Spleen (tissue), 11 donors: ENCODE measurements around the gene FAF1. TPM values are rescaled to one million over a fixed set of nuclear protein-coding genes. Genes with fewer than 3 reads are reported as not detected.

Experiments used
- DNase-seq: peaks from one replicate; pipeline ENCODE4 v3.0.0-alpha.2; 2020
- H3K27ac ChIP-seq, 8 donors: fragments of 200-600 bp; sonication (generic) in 7 of 8; 1 replicate in 4 of 8; 2 replicates in 4 of 8; pipeline versions ENCODE4 v1.5.0 to v1.8.0; 2016 to 2021; ENCODE audit warnings: inconsistent platforms in 4 of 8, mild to moderate bottlenecking in 4 of 8, moderate library complexity in 1 of 8
- H3K27me3 ChIP-seq, 7 donors: fragments of 200-600 bp; sonication (generic) in 6 of 7; replicated peaks in 1 of 7; 1 replicate in 4 of 7; 2 replicates in 3 of 7; pipeline versions ENCODE4 v1.5.0 to v1.8.0; 2016 to 2021; ENCODE audit warnings: inconsistent platforms in 3 of 7, mild to moderate bottlenecking in 1 of 7
- H3K36me3 ChIP-seq, 6 donors: fragments of 200-600 bp; sonication (generic) in 5 of 6; 1 replicate in 4 of 6; 2 replicates in 2 of 6; pipeline versions ENCODE4 v1.5.0 to v1.8.0; 2016 to 2021; ENCODE audit warnings: inconsistent platforms in 2 of 6
- H3K4me1 ChIP-seq, 6 donors: fragments of 200-600 bp; sonication (generic) in 5 of 6; 1 replicate in 3 of 6; 2 replicates in 3 of 6; pipeline versions ENCODE4 v1.5.0 to v1.8.0; 2016 to 2021; ENCODE audit warnings: inconsistent platforms in 3 of 6
- H3K4me3 ChIP-seq, 8 donors: fragments of 200-600 bp; sonication (generic) in 7 of 8; 1 replicate in 4 of 8; 2 replicates in 4 of 8; pipeline versions ENCODE4 v1.5.0 to v1.8.0; 2016 to 2021; ENCODE audit warnings: inconsistent platforms in 4 of 8, mild to moderate bottlenecking in 4 of 8, moderate library complexity in 2 of 8
- H3K9me3 ChIP-seq, 8 donors: fragments of 200-600 bp; sonication (generic) in 7 of 8; 1 replicate in 4 of 8; 2 replicates in 4 of 8; pipeline versions ENCODE4 v1.5.0 to v1.8.0; 2016 to 2021; ENCODE audit warnings: inconsistent platforms in 4 of 8
- POLR2A ChIP-seq, 3 donors: fragments of 450-650 bp; IDR thresholded peaks; one replicate each; pipeline ENCODE4 v1.5.1; 2017; ENCODE audit warnings: antibody characterized with exemption in 3 of 3, mild to moderate bottlenecking in 1 of 3
- POLR2AphosphoS5 ChIP-seq, 3 donors: sonication (generic); formaldehyde crosslinking; IDR thresholded peaks; one replicate each; pipeline ENCODE4 v1.5.1; 2017; ENCODE audit warnings: antibody characterized with exemption in 3 of 3
- WGBS, 5 donors: extraction: QIAGEN DNeasy Blood & Tissue Kit in 3 of 5; methylation state at CpG; one replicate each; pipeline versions ENCODE4 v1.1.5 to v1.1.7; 2013 to 2018; 5-methylcytosine and 5-hydroxymethylcytosine counted together
- intact Hi-C: fragments of 100-400 bp; cut with DNase I; formaldehyde crosslinking; loops from one replicate; pipeline ENCODE4 v1.15.0; 2023; ENCODE audit warnings: low total_unique reads
- polyA plus RNA-seq, 3 donors: library from polyadenylated mRNA; stranded (reverse); fragments of 200-250 nt; gene quantifications; one replicate each; pipeline ENCODE4 v1.2.1, GENCODE V29; 2013
- total RNA-seq, 7 donors: library from RNA; depleted of rRNA in 3 of 7; stranded (reverse); fragments of >200 nt in 3 of 7; fragmentation: NEBNext Ultra II Directional in 4 of 7; extraction: Animal tissue kit (Norgen Biotek cat#: 25700) in 4 of 7; gene quantifications; one replicate each; pipeline versions ENCODE4 v1.1.0 to v1.2.1, GENCODE V29; 2016 to 2021
- TF ChIP-seq, protein P1 (sequence below), 11 experiments: fragments of 200-600 bp in 7 of 11; fragments of 450-650 bp in 4 of 11; sonication (generic) in 4 of 11; IDR thresholded peaks in 8 of 11; conservative IDR thresholded peaks in 3 of 11; 1 replicate in 7 of 11; 2 replicates in 4 of 11; pipeline versions ENCODE4 v1.4.0 to v1.8.0; 2016 to 2021; ENCODE audit warnings: antibody characterized with exemption in 11 of 11, inconsistent platforms in 4 of 11, mild to moderate bottlenecking in 1 of 11
- donor health status: healthy with polysubstance abuse.
- donor health status: DM: no; HTN: no; CAD: no; lungs with moderate emphysema.
- donor health status: DM: no; HTN: no; CAD: no.
- donor health status: Bipolar disorder and iron deficiency.
- donor health status: healthy.
- donor health status: DM: no; HTN: no; CAD: no.
- donor health status: DM: yes; HTN: yes; CAD: no.

Gene FAF1
- total and polyA plus RNA-seq, 10 donors = 16.7 to 58.7 (median 40.0) TPM

DNA sequence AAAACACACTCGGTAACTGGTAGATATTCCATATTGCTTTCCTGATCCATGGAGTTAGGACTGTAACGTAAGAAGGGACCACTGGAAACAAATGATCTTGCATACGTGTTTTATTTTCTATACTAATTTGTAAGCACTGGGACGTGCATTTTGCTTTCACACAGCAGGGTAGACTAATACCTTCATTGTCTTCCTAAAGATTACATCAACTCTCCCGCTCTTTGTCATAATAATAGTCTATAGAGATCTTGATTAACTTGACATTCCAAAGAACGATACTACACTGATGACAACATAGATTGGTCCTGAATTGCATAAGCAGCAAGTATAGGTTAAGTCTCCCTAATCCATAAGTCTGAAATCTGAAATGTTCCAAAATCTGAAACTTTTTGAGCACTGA lies 166.5 kb downstream of the FAF1 start:
- DNase-seq = no peak
- Histone ChIP-seq H3K9me3 (no peaks in the 10 kb centered on the region), H3K36me3 (no peaks in the 10 kb centered on the region), H3K27me3 (no peaks in the 10 kb centered on the region), H3K4me3 (no peak overlapping the region), H3K4me1 (no peaks in the 10 kb centered on the region), H3K27ac (no peak overlapping the region)
- TF ChIP-seq, protein P1, sequence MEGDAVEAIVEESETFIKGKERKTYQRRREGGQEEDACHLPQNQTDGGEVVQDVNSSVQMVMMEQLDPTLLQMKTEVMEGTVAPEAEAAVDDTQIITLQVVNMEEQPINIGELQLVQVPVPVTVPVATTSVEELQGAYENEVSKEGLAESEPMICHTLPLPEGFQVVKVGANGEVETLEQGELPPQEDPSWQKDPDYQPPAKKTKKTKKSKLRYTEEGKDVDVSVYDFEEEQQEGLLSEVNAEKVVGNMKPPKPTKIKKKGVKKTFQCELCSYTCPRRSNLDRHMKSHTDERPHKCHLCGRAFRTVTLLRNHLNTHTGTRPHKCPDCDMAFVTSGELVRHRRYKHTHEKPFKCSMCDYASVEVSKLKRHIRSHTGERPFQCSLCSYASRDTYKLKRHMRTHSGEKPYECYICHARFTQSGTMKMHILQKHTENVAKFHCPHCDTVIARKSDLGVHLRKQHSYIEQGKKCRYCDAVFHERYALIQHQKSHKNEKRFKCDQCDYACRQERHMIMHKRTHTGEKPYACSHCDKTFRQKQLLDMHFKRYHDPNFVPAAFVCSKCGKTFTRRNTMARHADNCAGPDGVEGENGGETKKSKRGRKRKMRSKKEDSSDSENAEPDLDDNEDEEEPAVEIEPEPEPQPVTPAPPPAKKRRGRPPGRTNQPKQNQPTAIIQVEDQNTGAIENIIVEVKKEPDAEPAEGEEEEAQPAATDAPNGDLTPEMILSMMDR (IDR thresholded peaks at IDR 0.05 in 8 of 11, conservative IDR thresholded peaks at IDR 0.05 in 3 of 11) = no peak
- TF ChIP-seq POLR2AphosphoS5 (IDR thresholded peaks at IDR 0.05) = no peak
- no peak for TF ChIP-seq POLR2A (IDR thresholded peaks at IDR 0.05)
- intact Hi-C loops = no loop called here
- 95 to 98% (median 96%) methylated on average over 6 of the region's 6 CpGs for WGBS, 5 donors

DNA sequence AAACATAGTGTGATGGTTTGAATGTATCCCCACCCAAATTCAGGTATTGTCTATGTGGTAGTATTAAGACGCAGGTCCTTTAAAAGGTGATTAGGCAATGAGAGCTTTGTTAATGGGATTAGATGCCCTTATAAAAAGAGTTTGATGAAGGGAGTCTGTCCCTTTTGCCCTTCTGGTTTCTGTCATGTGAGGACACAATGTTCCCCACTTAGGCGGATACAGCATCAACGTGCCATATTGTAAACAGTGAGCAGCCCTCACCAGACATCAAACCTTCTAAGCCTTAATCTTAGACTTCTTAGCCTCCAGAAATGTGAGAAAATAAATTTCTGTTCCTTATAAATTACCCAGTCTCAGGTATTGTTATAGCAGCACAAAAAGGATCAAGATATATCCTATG lies 172.8 kb downstream of the FAF1 start:
- TF ChIP-seq POLR2AphosphoS5 (IDR thresholded peaks at IDR 0.05) (no peak), POLR2A (IDR thresholded peaks at IDR 0.05) (no peak)
- TF ChIP-seq, protein P1 (IDR thresholded peaks at IDR 0.05 in 8 of 11, conservative IDR thresholded peaks at IDR 0.05 in 3 of 11) = no peak
- 93 to 98% (median 96%) methylated on average over 3 of the region's 3 CpGs for WGBS, 5 donors
- Histone ChIP-seq H3K36me3 (peaks cover 0 to 24% (median 2%) of the 10 kb centered on the region in 6 donors), H3K4me3 (no peak overlapping the region), H3K4me1 (peaks cover 0 to 9% (median 0%) of the 10 kb centered on the region in 6 donors), H3K27me3 (no peaks in the 10 kb centered on the region), H3K9me3 (no peaks in the 10 kb centered on the region), H3K27ac (no peak overlapping the region)
- intact Hi-C loops = no loop called here
- no peak for DNase-seq

DNA sequence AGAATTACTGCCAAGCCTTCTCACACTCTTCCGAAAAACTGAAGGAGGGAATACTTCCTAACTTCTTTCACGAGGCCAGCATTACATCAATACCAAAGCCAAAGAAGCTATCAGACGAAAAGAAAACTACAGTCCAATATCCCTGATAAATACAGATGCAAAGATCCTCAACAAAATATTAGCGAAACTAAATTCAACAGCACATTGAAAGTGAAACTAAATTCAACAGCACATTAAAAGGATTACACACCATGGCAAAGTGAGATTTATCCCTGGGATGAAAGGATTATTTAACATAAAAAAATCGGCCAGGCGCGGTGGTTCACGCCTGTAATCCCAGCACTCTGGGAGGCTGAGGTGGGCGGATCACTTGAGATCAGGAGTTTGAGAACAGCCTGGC lies 176.8 kb downstream of the FAF1 start:
- TF ChIP-seq, protein P1 (IDR thresholded peaks at IDR 0.05 in 8 of 11, conservative IDR thresholded peaks at IDR 0.05 in 3 of 11) = no peak
- TF ChIP-seq POLR2A (IDR thresholded peaks at IDR 0.05) (no peak), POLR2AphosphoS5 (IDR thresholded peaks at IDR 0.05) (no peak)
- intact Hi-C loops = no loop called here

DNA sequence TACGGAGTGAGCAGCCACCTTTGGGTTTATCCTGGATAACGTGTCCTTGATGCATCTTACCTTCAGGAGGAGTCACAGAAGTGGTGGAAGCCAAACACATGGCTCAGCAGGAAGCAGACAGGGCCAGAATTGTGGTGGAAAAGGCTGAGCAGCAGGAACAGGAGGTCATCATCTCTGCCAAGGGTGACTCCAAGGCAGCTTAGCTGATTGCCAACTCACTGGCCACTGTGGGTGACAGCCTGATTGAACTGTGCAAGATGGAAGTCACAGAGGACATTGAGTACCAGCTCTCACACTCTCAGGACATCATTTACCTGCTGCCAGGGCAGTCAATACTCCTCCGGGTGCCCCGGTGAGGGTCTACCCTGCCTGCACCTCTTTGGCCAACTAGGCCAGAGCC lies 179.3 kb downstream of the FAF1 start:
- Histone ChIP-seq H3K27me3 (no peaks in the 10 kb centered on the region), H3K27ac (no peak overlapping the region), H3K36me3 (peaks cover 0 to 13% (median 8%) of the 10 kb centered on the region in 6 donors), H3K4me1 (peaks cover 0 to 9% (median 1%) of the 10 kb centered on the region in 6 donors), H3K4me3 (no peak overlapping the region), H3K9me3 (no peaks in the 10 kb centered on the region)
- intact Hi-C loops = no loop called here
- TF ChIP-seq, protein P1 (IDR thresholded peaks at IDR 0.05 in 8 of 11, conservative IDR thresholded peaks at IDR 0.05 in 3 of 11) = no peak
- TF ChIP-seq POLR2AphosphoS5 (IDR thresholded peaks at IDR 0.05) (no peak), POLR2A (IDR thresholded peaks at IDR 0.05) (no peak)
- WGBS, 5 donors = 94 to 98% (median 97%) methylated on average over 4 of the region's 4 CpGs
- no peak for DNase-seq

More for the DNA sequence above, 176.8 kb downstream of the FAF1 start:
- peaks cover 0 to 36% (median 9%) of the 10 kb centered on the region in 6 donors for H3K36me3 ChIP-seq
- no peaks in the 10 kb centered on the region for H3K9me3 ChIP-seq
- peak overlapping the region in 1 of 8 donors; percentile 44 for H3K27ac ChIP-seq
- 78 to 94% (median 91%) methylated on average over 9 of the region's 9 CpGs for WGBS, 5 donors
- DNase-seq = no peak
- H3K4me3 ChIP-seq = peak overlapping the region in 2 of 8 donors; percentile 12 to 35
- H3K4me1 ChIP-seq = peaks cover 0 to 9% (median 1%) of the 10 kb centered on the region in 6 donors
- no peaks in the 10 kb centered on the region for H3K27me3 ChIP-seq
